IMR-90 (cell line): ENCODE measurements around the gene ATXN10.

Experiments used
- CEBPB ChIP-seq: IDR thresholded peaks from 2 replicates; pipeline ENCODE4 v1.6.1; 2012; ENCODE audit warnings: low read depth, low read length, improper control_type of control experiment
- CTCF ChIP-seq: conservative IDR thresholded peaks from 2 replicates; pipeline ENCODE4 v1.5.1; 2012; ENCODE audit warnings: mild to moderate bottlenecking, low read depth, low read length, improper control_type of control experiment
- ELK1 ChIP-seq: fragments of 150-350 bp; IDR thresholded peaks from 2 replicates; pipeline ENCODE4 v1.6.1; 2016; ENCODE audit warnings: low read depth, mild to moderate bottlenecking, low read length, moderate library complexity, borderline replicate concordance
- FOS ChIP-seq: fragments of 150-350 bp; IDR thresholded peaks from 2 replicates; pipeline ENCODE4 v1.6.1; 2016; ENCODE audit warnings: low read depth, low read length
- MAFK ChIP-seq: IDR thresholded peaks from 2 replicates; pipeline ENCODE4 v1.6.1; 2012; ENCODE audit warnings: low read depth, low read length, improper control_type of control experiment
- MAZ ChIP-seq: IDR thresholded peaks from 2 replicates; pipeline ENCODE4 v1.6.1; 2012; ENCODE audit warnings: low read depth, mild to moderate bottlenecking, low read length, improper control_type of control experiment, moderate library complexity, borderline replicate concordance
- MXI1 ChIP-seq: IDR thresholded peaks from 2 replicates; pipeline ENCODE4 v1.6.1; 2012; ENCODE audit warnings: low read depth, mild to moderate bottlenecking, low read length, moderate library complexity, borderline replicate concordance
- POLR2A ChIP-seq: IDR thresholded peaks from 2 replicates; pipeline ENCODE4 v1.6.1; 2012; ENCODE audit warnings: mild to moderate bottlenecking, low read depth, low read length
- RAD21 ChIP-seq: IDR thresholded peaks from 2 replicates; pipeline ENCODE4 v1.6.1; 2012; ENCODE audit warnings: low read length, improper control_type of control experiment
- RFX5 ChIP-seq: IDR thresholded peaks from 2 replicates; pipeline ENCODE4 v1.8.0; 2012; ENCODE audit warnings: low read depth, mild to moderate bottlenecking, low read length, moderate library complexity
- SMC3 ChIP-seq: fragments of 150-350 bp; IDR thresholded peaks from 2 replicates; pipeline ENCODE4 v1.6.1; 2016; ENCODE audit warnings: low read depth, mild to moderate bottlenecking, antibody characterized with exemption, low read length, moderate library complexity

GRCh38 chr22:45880716-45881523, 209.3 kb downstream of the ATXN10 start:
- no peak for TF ChIP-seq CEBPB
- TF ChIP-seq FOS: no peak
- TF ChIP-seq RAD21: no peak
- no peak for TF ChIP-seq MAZ
- TF ChIP-seq CTCF: no peak
- TF ChIP-seq POLR2A: no peak
- TF ChIP-seq SMC3: no peak
- TF ChIP-seq MAFK: no peak
- no peak for TF ChIP-seq MXI1
- no peak for TF ChIP-seq RFX5
- no peak for TF ChIP-seq ELK1
